Stimulated activated CD8-positive, alpha-beta memory T cell treated with anti-CD3 and anti-CD28 coated beads, Interleukin-4, amount 100 ng/mL, for 48 hours (primary cell): Measurements from ENCODE around the gene MAPT.
"Not testable (repeated sequence)": the region's sequence is repeated elsewhere in the genome, so short reads cannot be mapped to it uniquely, and the experiment has no call there.

Source experiments
- DNase-seq: peaks from one replicate; pipeline ENCODE4 v3.0.0-alpha.2; 2020

Gene MAPT

GRCh38 chr17:45902892-45903346, 8.6 kb downstream of the MAPT start:
- DNase-seq, result no peak

GRCh38 chr17:45904866-45905265, 10.5 kb downstream of the MAPT start:
- DNase-seq, result no peak

GRCh38 chr17:45905814-45906213, 11.5 kb downstream of the MAPT start:
- no peak for DNase-seq

- DNase-seq, result no peak
These were observed 11.9 kb downstream of the MAPT start for GRCh38 chr17:45906237-45906636.

- peak; percentile 63 for DNase-seq
These were observed 12.7 kb downstream of the MAPT start for GRCh38 chr17:45906927-45907622.

- DNase-seq, result no peak
These were observed 13.5 kb downstream of the MAPT start for GRCh38 chr17:45907750-45908395.

GRCh38 chr17:45908460-45908859, 14.1 kb downstream of the MAPT start:
- no peak for DNase-seq

GRCh38 chr17:45908935-45909334, 14.6 kb downstream of the MAPT start:
- DNase-seq, result no peak

GRCh38 chr17:45910667-45911066, 16.3 kb downstream of the MAPT start:
- no peak for DNase-seq

GRCh38 chr17:45912319-45912718, 18.0 kb downstream of the MAPT start:
- no peak for DNase-seq

GRCh38 chr17:45913030-45913429, 18.7 kb downstream of the MAPT start:
- DNase-seq, result not testable (repeated sequence)

- no peak for DNase-seq
These were observed 19.8 kb downstream of the MAPT start for GRCh38 chr17:45914047-45914717.

- DNase-seq, result no peak
These were observed 20.9 kb downstream of the MAPT start for GRCh38 chr17:45915263-45915662.

GRCh38 chr17:45917081-45917480, 22.7 kb downstream of the MAPT start:
- DNase-seq, result no peak

- DNase-seq, result no peak
These were observed 23.9 kb downstream of the MAPT start for GRCh38 chr17:45918241-45918745.

GRCh38 chr17:45919136-45919535, 24.8 kb downstream of the MAPT start:
- DNase-seq, result no peak

GRCh38 chr17:45920083-45920482, 25.7 kb downstream of the MAPT start:
- DNase-seq, result no peak

- DNase-seq, result no peak
These were observed 29.3 kb downstream of the MAPT start for GRCh38 chr17:45923511-45924268.

- no peak for DNase-seq
These were observed 30.0 kb downstream of the MAPT start for GRCh38 chr17:45924332-45924820.

GRCh38 chr17:45925311-45925710, 31.0 kb downstream of the MAPT start:
- DNase-seq, result no peak

- no peak for DNase-seq
These were observed 32.9 kb downstream of the MAPT start for GRCh38 chr17:45927247-45927646.

GRCh38 chr17:45929344-45929743, 35.0 kb downstream of the MAPT start:
- no peak for DNase-seq

- DNase-seq, result no peak
These were observed 36.1 kb downstream of the MAPT start for GRCh38 chr17:45930420-45930951.
